Lower leg skin (tissue), 3 donors: ENCODE measurements around the gene RLF.

Experiments used
- POLR2A ChIP-seq, 2 donors: fragments of 450-650 bp; IDR thresholded peaks; one replicate each; pipeline ENCODE4 v1.6.1; 2016 to 2017; ENCODE audit warnings: antibody characterized with exemption in 2 of 2, mild to moderate bottlenecking in 1 of 2, moderate library complexity in 1 of 2
- TF ChIP-seq, protein P1 (sequence below), 3 donors: fragments of 450-650 bp; IDR thresholded peaks; one replicate each; pipeline ENCODE4 v1.5.1; 2016; ENCODE audit warnings: antibody characterized with exemption in 3 of 3, mild to moderate bottlenecking in 3 of 3, moderate library complexity in 2 of 3

GRCh38 chr1:40251456-40251855 is 90.3 kb downstream of the RLF start:
- TF ChIP-seq, protein P1, sequence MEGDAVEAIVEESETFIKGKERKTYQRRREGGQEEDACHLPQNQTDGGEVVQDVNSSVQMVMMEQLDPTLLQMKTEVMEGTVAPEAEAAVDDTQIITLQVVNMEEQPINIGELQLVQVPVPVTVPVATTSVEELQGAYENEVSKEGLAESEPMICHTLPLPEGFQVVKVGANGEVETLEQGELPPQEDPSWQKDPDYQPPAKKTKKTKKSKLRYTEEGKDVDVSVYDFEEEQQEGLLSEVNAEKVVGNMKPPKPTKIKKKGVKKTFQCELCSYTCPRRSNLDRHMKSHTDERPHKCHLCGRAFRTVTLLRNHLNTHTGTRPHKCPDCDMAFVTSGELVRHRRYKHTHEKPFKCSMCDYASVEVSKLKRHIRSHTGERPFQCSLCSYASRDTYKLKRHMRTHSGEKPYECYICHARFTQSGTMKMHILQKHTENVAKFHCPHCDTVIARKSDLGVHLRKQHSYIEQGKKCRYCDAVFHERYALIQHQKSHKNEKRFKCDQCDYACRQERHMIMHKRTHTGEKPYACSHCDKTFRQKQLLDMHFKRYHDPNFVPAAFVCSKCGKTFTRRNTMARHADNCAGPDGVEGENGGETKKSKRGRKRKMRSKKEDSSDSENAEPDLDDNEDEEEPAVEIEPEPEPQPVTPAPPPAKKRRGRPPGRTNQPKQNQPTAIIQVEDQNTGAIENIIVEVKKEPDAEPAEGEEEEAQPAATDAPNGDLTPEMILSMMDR (IDR thresholded peaks at IDR 0.05): no peak
- TF ChIP-seq POLR2A (IDR thresholded peaks at IDR 0.05): no peak
